Upper lobe of right lung (tissue), 1 donor: ENCODE data around the gene SPECC1L. TPM values are rescaled to one million over a fixed set of nuclear protein-coding genes. Genes with fewer than 3 reads are reported as not detected.

Experiments used
- ATAC-seq: fragments of 200-7000 bp; cut with Tn5 transposase; one replicate; pipeline ENCODE4 v1.9.1; 2020; ENCODE audit warnings: mild to moderate bottlenecking, moderate library complexity
- DNase-seq: peaks from one replicate; pipeline ENCODE4 v3.0.0-alpha.2; 2020
- H3K27ac ChIP-seq: fragments of 200-600 bp; one replicate; pipeline ENCODE4 v1.8.0; 2022
- H3K27me3 ChIP-seq: fragments of 200-600 bp; one replicate; pipeline ENCODE4 v1.8.0; 2022; ENCODE audit warnings: mild to moderate bottlenecking
- H3K36me3 ChIP-seq: fragments of 200-600 bp; one replicate; pipeline ENCODE4 v1.8.0; 2022
- H3K4me1 ChIP-seq: fragments of 200-600 bp; one replicate; pipeline ENCODE4 v1.8.0; 2022
- H3K4me3 ChIP-seq: fragments of 200-600 bp; one replicate; pipeline ENCODE4 v1.8.0; 2022; ENCODE audit warnings: mild to moderate bottlenecking
- H3K9me3 ChIP-seq: fragments of 200-600 bp; one replicate; pipeline ENCODE4 v1.8.0; 2022
- intact Hi-C: fragments of 100-400 bp; cut with DNase I; formaldehyde crosslinking; loops from one replicate; pipeline ENCODE4 v1.11.0; 2022
- total RNA-seq: library from RNA; stranded (reverse); fragmentation: NEBNext Ultra II Directional; extraction: Animal tissue kit (Norgen Biotek cat#: 25700); gene quantifications from one replicate; pipeline ENCODE4 v1.2.1, GENCODE V29; 2021
- TF ChIP-seq, protein P1 (sequence below): fragments of 200-600 bp; IDR thresholded peaks from one replicate; pipeline ENCODE4 v1.8.0; 2022; ENCODE audit warnings: antibody characterized with exemption
- donor health status: DM: no; HTN: yes; CAD: no; lungs with severe emphysema.

Gene SPECC1L
- total RNA-seq, 1 donor from 2014 or later: 87.1 TPM

DNA sequence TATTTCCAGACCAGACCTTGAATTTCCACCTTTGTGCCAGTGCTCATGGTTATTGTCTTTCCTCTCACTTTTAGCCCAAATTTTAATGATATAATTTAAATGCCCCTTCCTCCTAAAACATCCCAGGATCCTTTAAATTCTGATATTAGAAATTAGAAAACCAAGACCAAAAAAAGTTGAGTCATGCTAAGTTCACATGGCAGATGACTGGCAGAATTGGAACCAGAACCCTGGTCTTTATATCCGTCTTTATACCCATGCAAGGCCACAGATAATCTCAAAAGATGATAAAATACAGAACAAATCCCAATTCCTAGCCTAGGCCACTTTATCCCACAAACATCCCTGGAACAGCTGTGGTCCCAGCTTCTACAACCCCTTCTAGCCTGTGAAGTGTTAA, 183.2 kb downstream of the SPECC1L start:
- DNase-seq (no peak), ATAC-seq (no peak)
- H3K36me3 ChIP-seq: no peaks in the 10 kb centered on the region
- H3K9me3 ChIP-seq: peaks cover 4% of the 10 kb centered on the region
- H3K27me3 ChIP-seq: no peaks in the 10 kb centered on the region
- no peak overlapping the region for H3K4me3 ChIP-seq
- H3K4me1 ChIP-seq: peaks cover 12% of the 10 kb centered on the region
- TF ChIP-seq, protein P1, sequence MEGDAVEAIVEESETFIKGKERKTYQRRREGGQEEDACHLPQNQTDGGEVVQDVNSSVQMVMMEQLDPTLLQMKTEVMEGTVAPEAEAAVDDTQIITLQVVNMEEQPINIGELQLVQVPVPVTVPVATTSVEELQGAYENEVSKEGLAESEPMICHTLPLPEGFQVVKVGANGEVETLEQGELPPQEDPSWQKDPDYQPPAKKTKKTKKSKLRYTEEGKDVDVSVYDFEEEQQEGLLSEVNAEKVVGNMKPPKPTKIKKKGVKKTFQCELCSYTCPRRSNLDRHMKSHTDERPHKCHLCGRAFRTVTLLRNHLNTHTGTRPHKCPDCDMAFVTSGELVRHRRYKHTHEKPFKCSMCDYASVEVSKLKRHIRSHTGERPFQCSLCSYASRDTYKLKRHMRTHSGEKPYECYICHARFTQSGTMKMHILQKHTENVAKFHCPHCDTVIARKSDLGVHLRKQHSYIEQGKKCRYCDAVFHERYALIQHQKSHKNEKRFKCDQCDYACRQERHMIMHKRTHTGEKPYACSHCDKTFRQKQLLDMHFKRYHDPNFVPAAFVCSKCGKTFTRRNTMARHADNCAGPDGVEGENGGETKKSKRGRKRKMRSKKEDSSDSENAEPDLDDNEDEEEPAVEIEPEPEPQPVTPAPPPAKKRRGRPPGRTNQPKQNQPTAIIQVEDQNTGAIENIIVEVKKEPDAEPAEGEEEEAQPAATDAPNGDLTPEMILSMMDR: no peak
- intact Hi-C loops: no loop called here
- no peak overlapping the region for H3K27ac ChIP-seq

DNA sequence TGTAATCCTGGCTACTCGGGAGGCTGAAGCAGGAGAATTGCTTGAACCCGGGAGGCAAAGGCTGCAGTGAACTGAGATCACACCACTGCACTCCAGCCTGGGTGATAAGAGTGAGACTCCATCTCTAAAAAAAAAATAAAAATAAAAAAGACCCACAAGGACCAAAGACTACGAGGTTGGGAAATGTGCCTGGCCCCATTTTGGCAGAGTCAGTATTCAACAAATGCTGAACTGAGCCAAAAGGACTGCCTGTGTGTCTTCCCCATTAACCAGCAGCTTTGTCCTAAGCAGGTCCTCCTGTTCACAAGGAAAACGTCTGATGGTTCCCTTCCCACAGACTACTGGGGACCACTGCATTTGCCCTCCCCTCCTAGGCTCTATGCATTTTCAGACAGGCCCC, 184.4 kb downstream of the SPECC1L start:
- no peak overlapping the region for H3K4me3 ChIP-seq
- H3K27ac ChIP-seq: no peak overlapping the region
- no peaks in the 10 kb centered on the region for H3K27me3 ChIP-seq
- DNase-seq (no peak), ATAC-seq (no peak)
- H3K9me3 ChIP-seq: peaks cover 4% of the 10 kb centered on the region
- H3K4me1 ChIP-seq: peaks cover 13% of the 10 kb centered on the region
- TF ChIP-seq, protein P1: no peak
- no peaks in the 10 kb centered on the region for H3K36me3 ChIP-seq
- intact Hi-C loops: no loop called here

- H3K27ac ChIP-seq: no peak overlapping the region
- no peaks in the 10 kb centered on the region for H3K36me3 ChIP-seq
- ATAC-seq: peak; percentile 45
- peaks cover 4% of the 10 kb centered on the region for H3K9me3 ChIP-seq
- peaks cover 16% of the 10 kb centered on the region for H3K4me1 ChIP-seq
- H3K27me3 ChIP-seq: no peaks in the 10 kb centered on the region
- DNase-seq: no peak
- intact Hi-C loops: no loop called here
- H3K4me3 ChIP-seq: no peak overlapping the region
- TF ChIP-seq, protein P1: no peak
These were observed 185.3 kb downstream of the SPECC1L start for GRCh38 chr22:24455751-24456426.

GRCh38 chr22:24457894-24458420, 187.3 kb downstream of the SPECC1L start:
- H3K27me3 ChIP-seq: no peaks in the 10 kb centered on the region
- DNase-seq: no peak
- no peaks in the 10 kb centered on the region for H3K36me3 ChIP-seq
- TF ChIP-seq, protein P1: no peak
- no peak overlapping the region for H3K27ac ChIP-seq
- no peaks in the 10 kb centered on the region for H3K9me3 ChIP-seq
- intact Hi-C loops: no loop called here
- no peak for ATAC-seq
- H3K4me3 ChIP-seq: no peak overlapping the region
- H3K4me1 ChIP-seq: peaks cover 16% of the 10 kb centered on the region

DNA sequence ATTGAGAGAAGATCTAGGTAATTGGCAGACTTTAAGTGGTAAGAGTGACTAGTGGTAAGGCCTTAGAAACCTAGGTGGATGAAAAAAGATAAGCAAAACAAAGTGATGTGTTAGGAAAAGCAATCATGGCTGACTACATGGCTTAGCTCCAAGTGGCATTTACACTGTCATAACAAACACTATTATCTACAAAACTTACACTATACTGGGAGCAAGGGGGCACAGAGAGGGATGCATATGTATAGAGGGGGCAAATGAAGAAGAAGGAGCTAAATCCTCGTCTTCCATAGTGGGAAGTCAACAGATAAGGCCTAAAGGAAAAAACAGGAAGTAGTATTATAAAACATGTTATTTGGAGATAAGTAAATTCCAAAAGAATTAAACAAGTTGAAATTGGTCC, 189.3 kb downstream of the SPECC1L start:
- no peak overlapping the region for H3K27ac ChIP-seq
- H3K36me3 ChIP-seq: no peaks in the 10 kb centered on the region
- TF ChIP-seq, protein P1: no peak
- peaks cover 16% of the 10 kb centered on the region for H3K4me1 ChIP-seq
- no peaks in the 10 kb centered on the region for H3K9me3 ChIP-seq
- H3K4me3 ChIP-seq: no peak overlapping the region
- ATAC-seq (no peak), DNase-seq (no peak)
- H3K27me3 ChIP-seq: no peaks in the 10 kb centered on the region
- intact Hi-C loops: no loop called here
